ENCODE results near the gene TMEM141.
"Not testable (repeated sequence)": the region's sequence is repeated elsewhere in the genome, so short reads cannot be mapped to it uniquely, and the experiment has no call there.

Gene TMEM141

GRCh38 chr9:136793086-136793946 lies 2.2 kb downstream of the TMEM141 start:
- Mint-ChIP-seq H3K9me3 (ENCODE audit: low read depth) (no peaks in the 10 kb centered on the region), H3K36me3 (no peaks in the 10 kb centered on the region), H3K27ac (peak overlapping the region; percentile 54), H3K4me3 (peak overlapping the region; percentile 59), H3K27me3 (no peaks in the 10 kb centered on the region), H3K4me1 (ENCODE audit: low read depth) (peaks cover 22% of the 10 kb centered on the region)

- Mint-ChIP-seq H3K4me3 (no peak overlapping the region), H3K4me1 (ENCODE audit: low read depth) (peaks cover 22% of the 10 kb centered on the region), H3K36me3 (no peaks in the 10 kb centered on the region), H3K9me3 (ENCODE audit: low read depth) (no peaks in the 10 kb centered on the region), H3K27ac (no peak overlapping the region), H3K27me3 (no peaks in the 10 kb centered on the region)
Measured at GRCh38 chr9:136794281-136794999, 3.3 kb downstream of the TMEM141 start.

DNA sequence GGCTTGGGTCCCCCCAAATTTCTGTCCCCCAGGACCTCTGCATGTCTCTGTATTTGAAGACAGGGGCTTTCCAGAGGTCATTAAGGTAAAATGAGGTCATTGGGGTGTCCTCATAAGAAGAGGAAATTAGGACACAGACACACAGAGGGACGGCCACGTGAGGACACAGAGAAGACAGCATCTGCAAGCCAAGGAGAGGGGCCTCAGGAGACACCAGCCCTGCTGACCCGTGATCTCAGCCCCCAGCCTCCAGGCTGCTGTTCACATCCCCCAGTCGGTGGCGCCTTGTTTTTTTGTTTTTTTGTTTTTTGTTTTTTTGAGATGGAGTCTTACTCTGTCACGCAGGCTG lies 3.8 kb downstream of the TMEM141 start:
- no peak overlapping the region for H3K27ac Mint-ChIP-seq
- no peaks in the 10 kb centered on the region for H3K36me3 Mint-ChIP-seq
- peaks cover 22% of the 10 kb centered on the region for H3K4me1 Mint-ChIP-seq (ENCODE audit: low read depth)
- no peak overlapping the region for H3K4me3 Mint-ChIP-seq
- H3K9me3 Mint-ChIP-seq (ENCODE audit: low read depth) = no peaks in the 10 kb centered on the region
- H3K27me3 Mint-ChIP-seq = no peaks in the 10 kb centered on the region

DNA sequence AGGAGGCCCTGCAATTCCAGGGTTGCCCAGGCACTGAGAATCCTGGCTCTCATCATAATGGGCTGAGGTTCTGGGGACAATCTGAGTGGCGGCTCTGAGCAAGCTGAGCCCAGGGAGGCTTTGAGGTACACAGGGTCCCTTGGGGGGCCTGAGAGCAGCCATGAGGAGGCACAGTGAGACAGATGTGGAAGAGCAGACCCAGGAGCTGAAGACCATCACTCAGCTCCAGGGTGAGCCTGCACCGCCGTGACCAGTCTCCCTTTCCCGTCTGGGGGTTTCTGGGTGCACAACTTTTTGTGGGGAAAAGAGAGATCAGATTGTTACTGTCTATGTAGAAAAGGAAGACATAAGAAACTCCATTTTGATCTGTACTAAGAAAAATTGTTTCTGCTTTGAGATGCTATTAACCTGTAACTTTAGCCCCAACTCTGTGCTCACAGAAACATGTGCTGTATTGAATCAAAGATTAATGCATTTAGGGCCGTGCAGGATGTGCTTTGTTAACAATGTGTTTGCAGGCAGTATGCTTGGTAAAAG lies 5.2 kb downstream of the TMEM141 start, which contains the start of gene CCDC183:
Gene CCDC183 (plus strand): TSS at position 101 of the 537 bp plus-strand sequence. CDS start 60 bp downstream, at position 161.
- Mint-ChIP-seq H3K36me3 (no peaks in the 10 kb centered on the region), H3K27ac (no peak within 1 kb of the TSS), H3K4me1 (ENCODE audit: low read depth) (peaks cover 27% of the 10 kb centered on the region), H3K27me3 (no peaks in the 10 kb centered on the region), H3K4me3 (peak within 1 kb of the TSS; percentile 6), H3K9me3 (ENCODE audit: low read depth) (no peaks in the 10 kb centered on the region)

DNA sequence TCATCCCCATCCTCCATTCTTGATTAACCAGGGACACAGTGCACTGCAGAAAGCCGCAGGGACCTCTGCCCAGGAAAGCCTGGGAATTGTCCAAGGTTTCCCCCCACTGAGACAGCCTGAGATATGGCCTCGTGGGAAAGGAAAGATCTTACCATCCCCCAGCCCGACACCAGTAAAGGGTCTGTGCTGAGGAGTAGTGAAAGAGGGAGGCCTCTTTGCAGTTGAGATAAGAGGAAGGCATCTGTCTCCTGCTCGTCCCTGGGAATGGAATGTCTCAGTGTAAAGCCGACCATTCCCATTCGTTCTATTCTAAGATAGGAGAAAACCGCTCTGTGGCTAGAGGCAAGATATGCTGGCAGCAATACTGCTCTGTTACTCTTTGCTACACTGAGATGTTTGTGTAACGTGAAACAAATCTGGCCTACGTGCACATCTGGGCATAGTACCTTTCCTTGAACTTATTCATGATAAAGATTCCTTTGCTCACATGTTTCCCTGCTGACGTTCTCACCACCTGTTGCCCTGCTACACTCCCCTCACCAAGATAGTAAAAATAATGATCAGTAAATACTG lies 5.7 kb downstream of the TMEM141 start:
- H3K36me3 Mint-ChIP-seq; H3K9me3 Mint-ChIP-seq (ENCODE audit: low read depth); H3K27ac Mint-ChIP-seq; H3K27me3 Mint-ChIP-seq: not testable (repeated sequence)
- peak overlapping the region; percentile 6 for H3K4me3 Mint-ChIP-seq
- H3K4me1 Mint-ChIP-seq (ENCODE audit: low read depth) = peaks cover 28% of the 10 kb centered on the region

GRCh38 chr9:136798708-136799078 lies 7.5 kb downstream of the TMEM141 start:
- peaks cover 19% of the 10 kb centered on the region for H3K4me1 Mint-ChIP-seq (ENCODE audit: low read depth)
- H3K9me3 Mint-ChIP-seq (ENCODE audit: low read depth) = no peaks in the 10 kb centered on the region
- H3K27me3 Mint-ChIP-seq = no peaks in the 10 kb centered on the region
- no peak overlapping the region for H3K27ac Mint-ChIP-seq
- H3K4me3 Mint-ChIP-seq = no peak overlapping the region
- H3K36me3 Mint-ChIP-seq = no peaks in the 10 kb centered on the region

DNA sequence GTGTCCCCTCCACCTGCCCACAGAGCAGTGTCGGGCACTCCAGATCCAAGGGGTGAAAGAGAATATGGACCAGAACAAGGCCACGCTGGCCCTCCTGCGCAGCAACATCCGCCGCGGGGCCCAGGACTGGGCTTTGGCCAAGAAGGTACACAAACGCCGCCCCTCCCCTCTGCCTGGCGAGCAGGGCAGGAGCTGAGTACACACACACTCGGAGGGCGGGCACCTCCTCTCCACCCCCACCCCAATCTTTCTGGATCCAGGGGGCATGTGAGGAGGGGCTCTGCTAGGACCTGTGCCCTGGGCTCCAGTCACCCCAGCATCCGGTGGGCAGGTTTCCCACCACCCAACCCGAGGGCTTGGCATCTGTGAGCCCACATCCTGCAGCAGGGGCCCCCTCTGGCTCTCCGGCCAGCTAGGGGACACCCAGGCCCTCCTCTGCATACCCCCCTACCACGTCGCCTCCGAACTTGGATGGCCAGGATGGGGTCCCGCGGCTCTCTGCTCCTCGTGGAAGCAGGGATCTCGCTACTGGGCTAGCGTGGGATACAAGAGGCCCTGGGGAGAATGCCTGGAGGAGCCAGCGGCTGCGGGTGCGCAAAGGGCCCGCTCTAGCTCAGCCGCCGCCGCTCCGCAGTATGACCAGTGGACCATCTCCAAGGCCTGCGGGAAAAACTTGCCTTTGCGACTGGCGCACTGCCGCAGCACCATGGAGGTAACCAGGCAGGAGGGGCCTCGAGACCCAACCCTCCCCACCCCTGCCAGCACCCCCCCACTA lies 8.1 kb downstream of the TMEM141 start:
- Mint-ChIP-seq H3K4me3 (peak overlapping the region; percentile 68), H3K36me3 (no peaks in the 10 kb centered on the region), H3K4me1 (ENCODE audit: low read depth) (peaks cover 19% of the 10 kb centered on the region), H3K27ac (no peak overlapping the region), H3K27me3 (no peaks in the 10 kb centered on the region), H3K9me3 (ENCODE audit: low read depth) (no peaks in the 10 kb centered on the region)

- H3K27ac Mint-ChIP-seq = no peak overlapping the region
- H3K36me3 Mint-ChIP-seq = no peaks in the 10 kb centered on the region
- H3K27me3 Mint-ChIP-seq = no peaks in the 10 kb centered on the region
- no peaks in the 10 kb centered on the region for H3K9me3 Mint-ChIP-seq (ENCODE audit: low read depth)
- H3K4me3 Mint-ChIP-seq = peak overlapping the region; percentile 79
- H3K4me1 Mint-ChIP-seq (ENCODE audit: low read depth) = peaks cover 19% of the 10 kb centered on the region
Measured at GRCh38 chr9:136799854-136800657, 8.9 kb downstream of the TMEM141 start.

- no peak overlapping the region for H3K27ac Mint-ChIP-seq
- no peak overlapping the region for H3K4me3 Mint-ChIP-seq
- H3K27me3 Mint-ChIP-seq = no peaks in the 10 kb centered on the region
- H3K4me1 Mint-ChIP-seq (ENCODE audit: low read depth) = peaks cover 23% of the 10 kb centered on the region
- peaks cover 3% of the 10 kb centered on the region for H3K36me3 Mint-ChIP-seq
- H3K9me3 Mint-ChIP-seq (ENCODE audit: low read depth) = no peaks in the 10 kb centered on the region
Measured at GRCh38 chr9:136802321-136802720, 11.2 kb downstream of the TMEM141 start.

- not testable (repeated sequence) for H3K27ac Mint-ChIP-seq; H3K4me3 Mint-ChIP-seq; H3K27me3 Mint-ChIP-seq; H3K9me3 Mint-ChIP-seq (ENCODE audit: low read depth); H3K36me3 Mint-ChIP-seq
- peaks cover 23% of the 10 kb centered on the region for H3K4me1 Mint-ChIP-seq (ENCODE audit: low read depth)
Measured at GRCh38 chr9:136803009-136803550, 11.9 kb downstream of the TMEM141 start.

DNA sequence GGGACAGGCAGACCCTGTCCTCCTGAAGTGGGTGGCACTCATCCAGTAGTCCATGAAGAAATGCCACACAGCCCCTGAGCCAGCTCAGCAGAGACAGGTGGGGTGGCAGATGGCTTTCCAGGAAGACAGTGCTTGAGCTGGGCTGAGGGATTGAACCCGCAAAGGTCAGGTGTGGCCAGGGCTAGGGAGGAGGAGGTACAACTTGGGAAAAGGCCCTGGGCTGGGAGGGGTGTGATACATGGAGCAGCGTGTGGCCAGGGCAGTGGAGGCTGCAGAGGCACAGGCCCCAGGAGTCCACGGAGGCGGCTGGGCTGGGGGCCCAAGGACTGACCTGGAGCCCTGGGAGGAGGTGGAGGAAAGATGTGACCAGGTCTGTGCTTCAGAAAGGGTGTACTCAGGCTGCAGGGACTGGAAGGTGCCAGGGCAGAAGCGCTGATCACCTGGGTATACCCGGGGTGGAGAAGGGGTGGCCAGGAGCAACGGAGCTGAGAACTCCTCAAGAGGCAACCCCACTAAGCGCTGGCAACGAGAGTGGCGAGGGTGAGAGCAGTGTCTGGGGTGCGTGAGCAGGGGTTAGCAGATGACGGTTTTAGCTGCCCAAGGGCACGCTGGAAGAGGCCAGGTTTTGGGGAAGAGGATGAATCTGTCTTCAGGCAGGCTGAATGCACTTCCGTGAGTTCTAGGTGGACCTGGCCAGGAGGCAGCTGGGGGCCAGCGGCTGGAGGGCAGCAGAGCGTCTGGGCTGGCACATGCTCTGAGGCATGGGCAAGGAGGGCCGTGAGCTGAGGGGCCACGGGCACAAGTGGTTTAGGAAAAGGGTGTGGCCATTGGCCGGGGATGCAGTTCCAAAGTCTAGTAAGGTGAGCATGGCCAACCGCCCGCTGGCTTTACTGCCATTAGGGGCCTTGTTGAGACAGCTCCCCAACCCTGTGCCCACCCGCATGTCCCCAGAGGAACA lies 12.7 kb downstream of the TMEM141 start:
- Mint-ChIP-seq H3K27ac (no peak overlapping the region), H3K27me3 (no peaks in the 10 kb centered on the region), H3K9me3 (ENCODE audit: low read depth) (no peaks in the 10 kb centered on the region), H3K4me3 (no peak overlapping the region), H3K4me1 (ENCODE audit: low read depth) (peaks cover 24% of the 10 kb centered on the region), H3K36me3 (peaks cover 3% of the 10 kb centered on the region)

DNA sequence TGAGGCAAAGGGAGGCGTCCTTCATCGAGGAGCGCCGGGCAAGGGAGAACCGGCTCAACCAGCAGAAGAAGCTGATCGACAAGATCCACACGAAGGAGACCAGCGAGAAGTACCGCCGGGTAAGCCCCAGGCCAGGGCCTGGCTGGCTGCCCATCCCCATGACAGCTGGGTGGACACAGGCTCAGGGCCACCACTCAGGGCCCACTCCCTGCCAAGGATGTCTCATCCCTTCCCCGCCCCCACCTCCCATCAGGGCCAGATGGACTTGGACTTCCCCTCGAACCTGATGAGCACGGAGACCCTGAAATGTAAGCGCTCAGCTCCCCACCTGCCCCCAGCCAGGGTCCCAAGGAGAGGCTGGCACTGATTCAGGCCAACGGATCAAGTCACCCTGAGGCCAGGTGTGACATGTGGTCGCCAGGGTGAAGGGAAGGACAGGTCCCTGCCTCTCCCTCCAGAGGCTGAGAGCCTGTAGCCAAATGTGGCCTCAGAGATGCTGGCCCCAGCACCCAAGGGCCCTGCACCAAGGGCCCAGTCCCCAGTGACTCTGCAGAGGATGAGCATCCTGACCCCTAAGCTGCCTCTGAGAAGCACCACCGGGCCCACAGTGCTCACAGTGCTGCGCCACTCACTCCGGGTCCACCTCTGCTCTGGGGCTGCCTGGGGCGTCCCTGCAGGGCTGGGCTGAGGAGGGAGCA lies 13.5 kb downstream of the TMEM141 start:
- H3K4me3 Mint-ChIP-seq = no peak overlapping the region
- peaks cover 31% of the 10 kb centered on the region for H3K4me1 Mint-ChIP-seq (ENCODE audit: low read depth)
- no peaks in the 10 kb centered on the region for H3K27me3 Mint-ChIP-seq
- no peaks in the 10 kb centered on the region for H3K9me3 Mint-ChIP-seq (ENCODE audit: low read depth)
- H3K36me3 Mint-ChIP-seq = peaks cover 5% of the 10 kb centered on the region
- no peak overlapping the region for H3K27ac Mint-ChIP-seq

Data from activated naive CD8-positive, alpha-beta T cell (primary cell).